Keratinocyte (primary cell): ENCODE data around the gene MSI2. TPM values are rescaled to one million over a fixed set of nuclear protein-coding genes. Genes with fewer than 3 reads are reported as not detected.

ENCODE experiments used
- DNase-seq: peaks from one replicate; pipeline ENCODE4 v3.0.0-alpha.2; 2011; ENCODE audit warnings: low read depth, missing footprints, low spot score
- FAIRE-seq: peaks from 2 replicates; lab custom pipeline; 2011; peaks lifted over from hg19 to GRCh38; lab: Jason Lieb, UNC
- H2AFZ ChIP-seq: 2 replicates; pipeline ENCODE4 v1.6.0; 2012; ENCODE audit warnings: low read length, control low read depth, inconsistent platforms; ENCODE audit not compliant: control insufficient read depth
- H3K27ac ChIP-seq: 2 replicates; pipeline ENCODE4 v1.5.1; 2011; ENCODE audit warnings: low read length; ENCODE audit not compliant: control insufficient read depth, insufficient read depth
- H3K27me3 ChIP-seq: 3 replicates; pipeline ENCODE4 v1.6.0; 2011; ENCODE audit warnings: low read length; ENCODE audit not compliant: control insufficient read depth, insufficient read depth; ENCODE audit errors: extremely low read depth
- H3K36me3 ChIP-seq, 2 experiments: 2 replicates in 1 of 2; 3 replicates in 1 of 2; pipeline ENCODE4 v1.5.1; 2011; ENCODE audit warnings: low read length in 2 of 2, mild to moderate bottlenecking in 1 of 2; ENCODE audit not compliant: control insufficient read depth in 2 of 2, insufficient read depth in 2 of 2; ENCODE audit errors: extremely low read depth in 1 of 2
- H3K4me1 ChIP-seq: 3 replicates; pipeline ENCODE4 v1.5.1; 2011; ENCODE audit warnings: low read length; ENCODE audit not compliant: control insufficient read depth, insufficient read depth; ENCODE audit errors: extremely low read depth
- H3K4me2 ChIP-seq: 3 replicates; pipeline ENCODE4 v1.6.0; 2011; ENCODE audit warnings: low read depth, low read length; ENCODE audit not compliant: control insufficient read depth, insufficient read depth; ENCODE audit errors: extremely low read depth
- H3K4me3 ChIP-seq, 3 experiments: fragments of 200-600 bp in 1 of 3; sonication (generic) in 1 of 3; 2 replicates in 2 of 3; 3 replicates in 1 of 3; pipeline ENCODE4 v1.5.1; 2011 to 2016; ENCODE audit warnings: low read length in 3 of 3, mild to moderate bottlenecking in 3 of 3, control low read depth in 2 of 3, inconsistent platforms in 1 of 3, low read depth in 1 of 3, mixed read lengths in 1 of 3, mixed run types in 1 of 3, moderate library complexity in 1 of 3; ENCODE audit not compliant: control insufficient read depth in 2 of 3, insufficient read depth in 2 of 3; ENCODE audit errors: extremely low read depth in 1 of 3
- H3K79me2 ChIP-seq: 2 replicates; pipeline ENCODE4 v1.6.0; 2012; ENCODE audit warnings: low read length; ENCODE audit not compliant: control insufficient read depth, insufficient read depth
- H3K9ac ChIP-seq: 3 replicates; pipeline ENCODE4 v1.6.0; 2011; ENCODE audit warnings: low read length; ENCODE audit not compliant: control insufficient read depth, insufficient read depth; ENCODE audit errors: extremely low read depth
- H3K9me1 ChIP-seq: 3 replicates; pipeline ENCODE4 v1.6.0; 2011; ENCODE audit warnings: low read length; ENCODE audit not compliant: control insufficient read depth, insufficient read depth; ENCODE audit errors: extremely low read depth
- H3K9me3 ChIP-seq: 2 replicates; pipeline ENCODE4 v1.5.1; 2012; ENCODE audit warnings: low read depth, low read length; ENCODE audit not compliant: control insufficient read depth
- H4K20me1 ChIP-seq: 3 replicates; pipeline ENCODE4 v1.6.0; 2011; ENCODE audit warnings: low read length; ENCODE audit not compliant: control insufficient read depth, insufficient read depth; ENCODE audit errors: extremely low read depth
- CTCF ChIP-seq, 3 experiments: IDR thresholded peaks in 1 of 3; conservative IDR thresholded peaks in 1 of 3; optimal IDR thresholded peaks in 1 of 3; 2 replicates in 2 of 3; 3 replicates in 1 of 3; pipeline versions ENCODE3 to v1.5.1; 2011; ENCODE audit warnings: low read length in 3 of 3, mild to moderate bottlenecking in 3 of 3, moderate library complexity in 2 of 3, control low read depth in 1 of 3, inconsistent platforms in 1 of 3; ENCODE audit not compliant: insufficient read depth in 2 of 3; ENCODE audit errors: extremely low read depth in 1 of 3
- EZH2 ChIP-seq: IDR thresholded peaks from one replicate; pipeline ENCODE4 v1.6.1; 2012; ENCODE audit warnings: inconsistent platforms, mild to moderate bottlenecking, low read length, moderate library complexity
- dilution Hi-C: fragments of 300-500 bp; cut with MboI; formaldehyde crosslinking; loops from one replicate; pipeline ENCODE4 v1.7.0; 2020; ENCODE audit warnings: low sequenced_read_pairs; ENCODE audit not compliant: extremely low pct_ligation_motif_present
- polyA plus RNA-seq, 5 experiments: library from polyadenylated mRNA; depleted of rRNA in 3 of 5; stranded (reverse) in 3 of 5; stranded (forward) in 1 of 5; unstranded in 1 of 5; fragments of >200 nt; gene quantifications; 1 replicate in 1 of 5; 2 replicates in 3 of 5; 3 replicates in 1 of 5; pipeline versions ENCODE4 v1.2.1 to v1.2.3, GENCODE V29; 2011 to 2012; ENCODE audit warnings: missing spikeins in 2 of 5, low read depth in 1 of 5, low replicate concordance in 1 of 5

The MSI2 gene
- polyA plus RNA-seq, 1 donor (not counting 4 experiments of a cell fraction or from before 2014, with no cell fraction given): 22.3 TPM

- no peaks in the 10 kb centered on the region for H3K9me3 ChIP-seq
- no peak for FAIRE-seq
- no peak overlapping the region for H3K9ac ChIP-seq
- no peak overlapping the region for H3K27ac ChIP-seq
- H3K79me2 ChIP-seq: no peaks in the 10 kb centered on the region
- no peak for TF ChIP-seq EZH2
- no peak for TF ChIP-seq CTCF (optimal IDR thresholded peaks at IDR 0.05 in 1 of 3, IDR thresholded peaks at IDR 0.05 in 1 of 3, conservative IDR thresholded peaks at IDR 0.05 in 1 of 3; ENCODE audit: extremely low read depth in 1 of 3, insufficient read depth in 2 of 3, low read length in 3 of 3)
- H4K20me1 ChIP-seq: no peaks in the 10 kb centered on the region
- H3K4me1 ChIP-seq: no peaks in the 10 kb centered on the region
- H3K4me2 ChIP-seq: no peak overlapping the region
- no peaks in the 10 kb centered on the region for H3K9me1 ChIP-seq
- DNase-seq: no peak
- H3K27me3 ChIP-seq: no peaks in the 10 kb centered on the region
- no peak overlapping the region for H2AFZ ChIP-seq
- dilution Hi-C loops: no loop called here
- H3K4me3 ChIP-seq: no peak overlapping the region
- no peaks in the 10 kb centered on the region for H3K36me3 ChIP-seq
Observed at GRCh38 chr17:57599271-57600045, 343.1 kb downstream of the MSI2 start.

- H3K79me2 ChIP-seq: no peaks in the 10 kb centered on the region
- TF ChIP-seq CTCF (optimal IDR thresholded peaks at IDR 0.05 in 1 of 3, IDR thresholded peaks at IDR 0.05 in 1 of 3, conservative IDR thresholded peaks at IDR 0.05 in 1 of 3; ENCODE audit: extremely low read depth in 1 of 3, insufficient read depth in 2 of 3, low read length in 3 of 3) (no peak), EZH2 (no peak)
- no peaks in the 10 kb centered on the region for H3K9me1 ChIP-seq
- H3K36me3 ChIP-seq: no peaks in the 10 kb centered on the region
- no peak overlapping the region for H3K4me3 ChIP-seq
- no peaks in the 10 kb centered on the region for H3K9me3 ChIP-seq
- FAIRE-seq: no peak
- no peak overlapping the region for H3K27ac ChIP-seq
- H3K4me2 ChIP-seq: no peak overlapping the region
- H3K27me3 ChIP-seq: no peaks in the 10 kb centered on the region
- dilution Hi-C loops: no loop called here
- no peaks in the 10 kb centered on the region for H4K20me1 ChIP-seq
- no peaks in the 10 kb centered on the region for H3K4me1 ChIP-seq
- no peak for DNase-seq
- H3K9ac ChIP-seq: no peak overlapping the region
- H2AFZ ChIP-seq: no peak overlapping the region
Observed at GRCh38 chr17:57600074-57600473, 343.8 kb downstream of the MSI2 start.
